Fibroblast of villous mesenchyme (primary cell): ENCODE results near the gene FH. TPM values are rescaled to one million over a fixed set of nuclear protein-coding genes. Genes with fewer than 3 reads are reported as not detected.

Experiments used
- DNase-seq: peaks from one replicate; pipeline ENCODE4 v3.0.0-alpha.2; 2010; ENCODE audit warnings: low read depth
- H3K4me3 ChIP-seq: 2 replicates; pipeline ENCODE4 v1.5.1; 2011; ENCODE audit warnings: low read depth, mild to moderate bottlenecking, low read length
- CTCF ChIP-seq: IDR thresholded peaks from 2 replicates; pipeline ENCODE4 v1.5.1; 2012; ENCODE audit warnings: low read depth, mild to moderate bottlenecking, low read length; ENCODE audit not compliant: insufficient read depth
- total RNA-seq: library from RNA; depleted of rRNA; stranded (reverse); fragments of >200 nt; gene quantifications from 2 replicates; pipeline ENCODE4 v1.2.3, GENCODE V29; 2012

FH gene
- total RNA-seq, result 111 and 128 TPM in 2 replicates

- peak within 1 kb of the TSS; percentile 77 for H3K4me3 ChIP-seq
- peak; percentile 98 for DNase-seq
- TF ChIP-seq CTCF, result no peak
Measured at GRCh38 chr1:241519308-241520079, at the start of gene FH. Gene FH, minus strand, starts transcription at chr1:241519755. Its CDS starts 33 bp downstream, at chr1:241519722.

GRCh38 chr1:241560849-241561187 is 41.3 kb upstream of the FH start:
- DNase-seq, result no peak
- no peak overlapping the region for H3K4me3 ChIP-seq
- TF ChIP-seq CTCF, result no peak

GRCh38 chr1:241560146-241560848 is 40.7 kb upstream of the FH start:
- H3K4me3 ChIP-seq, result no peak overlapping the region
- TF ChIP-seq CTCF, result no peak
- no peak for DNase-seq

GRCh38 chr1:241557551-241558193 is 38.1 kb upstream of the FH start:
- DNase-seq, result peak; percentile 29
- H3K4me3 ChIP-seq, result no peak overlapping the region
- no peak for TF ChIP-seq CTCF

GRCh38 chr1:241557031-241557430 is 37.5 kb upstream of the FH start:
- no peak overlapping the region for H3K4me3 ChIP-seq
- no peak for TF ChIP-seq CTCF
- DNase-seq, result no peak

- H3K4me3 ChIP-seq, result no peak overlapping the region
- DNase-seq, result no peak
- TF ChIP-seq CTCF, result no peak
Measured at GRCh38 chr1:241555526-241555925, 36.0 kb upstream of the FH start.
